Cardiac fibroblast (primary cell): ENCODE measurements around the gene TCL1A.

Experiments
- DNase-seq, 2 donors: peaks; one replicate each; pipeline versions ENCODE4 v3.0.0 to v3.0.0-alpha.2; 2010; ENCODE audit warnings: low read depth in 2 of 2
- H3K4me3 ChIP-seq, 2 donors: replicated peaks in 1 of 2; 1 replicate in 1 of 2; 2 replicates in 1 of 2; pipeline ENCODE4 v1.5.1; 2011; ENCODE audit warnings: low read depth in 2 of 2, low read length in 2 of 2, mild to moderate bottlenecking in 2 of 2, moderate library complexity in 1 of 2
- CTCF ChIP-seq: IDR thresholded peaks from one replicate; pipeline ENCODE4 v1.5.1; 2011; ENCODE audit warnings: low read depth, mild to moderate bottlenecking, low read length, inconsistent platforms

Gene TCL1A

GRCh38 chr14:95679998-95680735 is 33.8 kb downstream of the TCL1A start:
- no peak for DNase-seq
- no peak for TF ChIP-seq CTCF
- no peak overlapping the region for H3K4me3 ChIP-seq

GRCh38 chr14:95679148-95679815 is 34.6 kb downstream of the TCL1A start:
- TF ChIP-seq CTCF = no peak
- DNase-seq = no peak
- H3K4me3 ChIP-seq = no peak overlapping the region

- DNase-seq = no peak
- no peak overlapping the region for H3K4me3 ChIP-seq
- no peak for TF ChIP-seq CTCF
These were observed 36.6 kb downstream of the TCL1A start for GRCh38 chr14:95677179-95677835.

- DNase-seq = no peak
- H3K4me3 ChIP-seq = no peak overlapping the region
- TF ChIP-seq CTCF = no peak
These were observed 38.4 kb downstream of the TCL1A start for GRCh38 chr14:95675486-95675885.

- DNase-seq = no peak
- no peak for TF ChIP-seq CTCF
- H3K4me3 ChIP-seq = no peak overlapping the region
These were observed 39.3 kb downstream of the TCL1A start for GRCh38 chr14:95674613-95675012.

GRCh38 chr14:95668235-95668772 is 45.6 kb downstream of the TCL1A start:
- no peak for TF ChIP-seq CTCF
- no peak for DNase-seq
- no peak overlapping the region for H3K4me3 ChIP-seq
